GM18511 (cell line): ENCODE measurements around the gene PNPLA6.
"Not testable (repeated sequence)": the region's sequence is repeated elsewhere in the genome, so short reads cannot be mapped to it uniquely, and the experiment has no call there.

Experiments used
- ATAC-seq: cut with Tn5 transposase; IDR thresholded peaks from one replicate; pipeline ENCODE4 v1.9.1; 2021; ENCODE audit warnings: mild to moderate bottlenecking, moderate library complexity; ENCODE audit not compliant: unreplicated experiment

Gene PNPLA6

DNA sequence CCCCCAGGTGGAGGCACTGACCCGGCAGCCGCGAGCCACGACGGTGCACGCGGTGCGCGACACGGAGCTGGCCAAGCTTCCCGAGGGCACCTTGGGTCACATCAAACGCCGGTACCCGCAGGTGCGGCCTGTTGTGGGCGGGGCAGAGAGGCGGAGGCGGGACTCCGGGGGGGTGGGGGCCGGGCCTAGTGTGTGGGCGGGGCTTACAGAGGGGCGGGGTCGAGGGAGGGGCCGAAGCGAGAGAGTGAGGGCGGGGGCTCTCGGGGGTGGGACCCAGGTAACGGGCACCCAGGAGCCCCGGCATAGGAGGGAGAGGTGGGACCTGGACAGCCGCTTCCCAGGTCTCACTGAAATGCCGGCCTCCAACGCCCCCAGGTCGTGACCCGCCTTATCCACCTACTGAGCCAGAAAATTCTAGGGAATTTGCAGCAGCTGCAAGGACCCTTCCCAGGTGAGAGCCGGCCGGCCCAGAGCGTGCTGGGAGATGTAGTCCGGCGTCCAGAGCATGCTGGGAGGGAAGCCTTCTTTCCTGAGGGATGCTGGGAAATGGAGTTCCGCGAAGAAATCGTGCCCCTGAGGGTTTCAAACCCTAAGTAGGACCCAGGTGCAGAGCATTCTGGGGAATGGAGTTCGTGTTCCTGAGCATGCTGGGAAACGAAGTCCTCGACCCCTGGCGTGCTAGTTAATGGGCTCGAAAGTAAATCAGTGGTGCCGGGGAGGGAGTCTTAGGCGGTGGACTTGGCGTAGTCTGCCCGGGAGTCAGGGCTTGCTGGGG lies 15.7 kb downstream of the PNPLA6 start:
- no peak for ATAC-seq

DNA sequence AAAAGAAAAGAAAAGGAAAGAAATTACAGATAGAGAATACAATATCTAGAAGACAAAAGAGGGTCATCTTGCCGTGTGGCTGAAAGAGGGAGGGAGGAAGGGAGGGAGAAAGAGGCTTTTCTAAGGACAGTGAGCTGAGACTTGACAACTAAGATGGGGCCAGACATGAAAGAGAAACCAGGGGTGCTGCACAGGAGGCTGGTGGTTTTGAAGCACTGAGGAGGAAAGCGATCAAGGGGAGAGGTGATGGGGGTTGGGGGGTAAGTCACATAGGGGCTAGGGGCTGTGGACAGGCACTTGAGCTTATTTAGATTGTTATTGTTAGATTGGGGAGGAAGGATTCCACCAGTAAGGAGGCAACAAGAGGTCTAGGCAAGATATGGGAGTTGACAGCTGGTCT lies 17.3 kb downstream of the PNPLA6 start:
- ATAC-seq = no peak

DNA sequence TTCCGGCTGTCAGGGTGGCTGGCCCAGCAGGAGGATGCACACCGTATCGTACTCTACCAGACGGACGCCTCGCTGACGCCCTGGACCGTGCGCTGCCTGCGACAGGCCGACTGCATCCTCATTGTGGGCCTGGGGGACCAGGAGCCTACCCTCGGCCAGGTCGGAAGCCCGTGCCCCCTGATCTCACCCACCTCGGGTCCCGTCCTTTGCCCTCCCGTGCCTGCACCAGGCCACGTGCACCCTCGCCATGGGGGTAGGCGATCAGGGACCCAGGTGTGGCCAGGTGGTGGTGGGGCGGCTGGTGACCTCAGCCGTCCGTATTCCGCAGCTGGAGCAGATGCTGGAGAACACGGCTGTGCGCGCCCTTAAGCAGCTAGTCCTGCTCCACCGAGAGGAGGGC lies 19.0 kb downstream of the PNPLA6 start:
- no peak for ATAC-seq

DNA sequence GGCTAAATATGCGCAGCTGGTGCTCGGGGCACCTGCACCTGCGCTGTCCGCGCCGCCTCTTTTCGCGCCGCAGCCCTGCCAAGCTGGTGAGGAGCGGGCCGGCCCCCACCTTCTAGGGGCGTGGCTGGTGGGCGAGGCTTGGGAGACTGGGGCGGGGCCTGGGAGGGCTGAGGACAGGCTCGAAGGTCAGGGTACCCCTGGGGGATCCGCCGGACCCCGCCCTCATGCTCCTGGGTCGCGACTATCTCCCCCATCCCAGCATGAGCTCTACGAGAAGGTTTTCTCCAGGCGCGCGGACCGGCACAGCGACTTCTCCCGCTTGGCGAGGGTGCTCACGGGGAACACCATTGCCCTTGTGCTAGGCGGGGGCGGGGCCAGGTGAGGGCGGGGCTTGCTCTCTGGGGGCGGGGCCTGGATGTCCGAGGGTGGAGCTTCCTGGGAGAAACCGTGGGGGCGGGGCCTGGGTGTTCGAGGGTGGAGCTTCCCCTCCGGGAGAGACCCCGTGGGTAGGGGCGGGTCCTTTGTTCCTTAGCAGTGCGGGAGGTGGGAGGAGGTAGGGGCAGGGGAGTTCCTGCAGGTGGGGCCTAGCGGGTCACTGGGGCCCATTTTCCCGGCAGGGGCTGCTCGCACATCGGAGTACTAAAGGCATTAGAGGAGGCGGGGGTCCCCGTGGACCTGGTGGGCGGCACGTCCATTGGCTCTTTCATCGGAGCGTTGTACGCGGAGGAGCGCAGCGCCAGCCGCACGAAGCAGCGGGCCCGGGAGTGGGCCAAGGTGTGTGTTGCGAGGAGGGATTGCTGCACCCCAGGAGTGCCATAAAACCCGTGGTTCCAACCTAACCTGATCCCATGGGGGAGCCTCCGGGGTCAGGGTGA lies 19.7 kb downstream of the PNPLA6 start:
- no peak for ATAC-seq

DNA sequence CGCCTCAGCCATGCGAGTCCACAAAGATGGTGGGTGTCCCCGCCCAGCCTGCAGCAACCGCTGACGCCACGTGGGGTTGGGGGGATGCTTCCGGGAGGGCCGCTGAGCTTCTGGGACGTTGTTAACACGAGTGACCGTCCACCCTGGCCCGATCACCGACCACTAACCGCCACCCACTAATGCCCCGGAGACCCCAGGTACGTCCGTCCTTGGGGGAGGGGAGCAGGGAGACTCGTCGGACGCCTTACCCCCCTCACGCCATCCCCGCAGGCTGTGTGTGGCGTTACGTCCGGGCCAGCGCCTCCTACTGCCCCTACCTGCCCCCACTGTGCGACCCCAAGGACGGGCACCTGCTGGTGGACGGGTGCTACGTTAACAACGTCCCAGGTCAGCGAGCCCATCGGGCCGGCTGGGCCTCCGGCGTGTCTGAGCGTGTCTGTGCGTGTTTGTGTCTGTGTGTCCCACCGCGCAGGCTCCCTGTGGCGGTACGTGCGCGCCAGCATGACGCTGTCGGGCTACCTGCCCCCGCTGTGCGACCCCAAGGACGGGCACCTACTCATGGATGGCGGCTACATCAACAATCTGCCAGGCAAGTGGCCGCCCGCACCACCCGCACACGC lies 21.3 kb downstream of the PNPLA6 start:
- no peak for ATAC-seq

DNA sequence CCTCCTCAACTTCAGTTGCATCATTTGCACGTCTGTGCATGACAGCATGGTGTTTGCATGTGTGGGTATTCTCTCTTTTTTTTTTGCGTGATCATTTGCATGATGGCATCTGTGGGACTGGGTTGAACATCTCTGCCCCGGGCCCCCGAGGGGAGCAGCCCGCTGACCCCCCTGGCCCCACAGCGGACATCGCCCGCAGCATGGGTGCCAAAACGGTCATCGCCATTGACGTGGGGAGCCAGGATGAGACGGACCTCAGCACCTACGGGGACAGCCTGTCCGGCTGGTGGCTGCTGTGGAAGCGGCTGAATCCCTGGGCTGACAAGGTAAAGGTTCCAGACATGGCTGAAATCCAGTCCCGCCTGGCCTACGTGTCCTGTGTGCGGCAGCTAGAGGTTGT lies 23.1 kb downstream of the PNPLA6 start:
- ATAC-seq = no peak

DNA sequence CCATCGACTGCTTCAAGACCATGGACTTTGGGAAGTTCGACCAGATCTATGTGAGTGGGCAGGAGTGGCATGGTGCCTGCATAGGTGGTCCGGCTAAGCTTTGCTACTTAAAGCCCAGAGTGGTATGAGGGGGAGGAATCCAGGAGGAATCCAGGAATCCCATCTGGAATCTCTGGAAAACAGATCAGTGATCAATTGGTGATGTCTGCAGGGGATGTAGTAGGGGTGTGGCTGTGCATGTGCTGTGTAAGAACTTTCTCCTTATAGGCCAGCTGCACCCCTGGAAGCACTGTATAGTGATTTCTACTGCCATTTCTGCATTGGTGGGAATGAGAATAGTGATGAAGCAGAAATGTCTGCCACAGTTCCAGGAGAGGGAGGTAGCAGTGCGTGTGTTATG lies 23.6 kb downstream of the PNPLA6 start:
- no peak for ATAC-seq

DNA sequence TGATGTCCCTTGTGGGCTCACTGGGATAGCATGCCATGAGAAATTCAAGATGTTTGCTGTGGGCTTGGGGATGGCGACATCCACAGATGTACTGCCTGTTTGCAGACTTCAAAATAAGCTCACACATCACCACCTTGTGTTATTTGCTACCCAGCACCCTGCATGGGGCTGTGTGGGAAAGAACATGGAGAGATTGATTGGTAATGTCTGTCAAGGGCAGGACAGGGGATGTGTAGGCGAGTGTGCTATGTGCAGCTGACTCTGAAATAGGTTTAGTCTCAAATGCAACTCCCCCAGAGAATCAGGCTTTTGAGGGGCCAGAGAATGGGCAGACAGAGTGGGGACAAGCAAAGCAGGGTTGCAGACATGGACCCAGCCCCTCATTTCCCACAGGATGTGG lies 24.7 kb downstream of the PNPLA6 start:
- ATAC-seq = no peak

DNA sequence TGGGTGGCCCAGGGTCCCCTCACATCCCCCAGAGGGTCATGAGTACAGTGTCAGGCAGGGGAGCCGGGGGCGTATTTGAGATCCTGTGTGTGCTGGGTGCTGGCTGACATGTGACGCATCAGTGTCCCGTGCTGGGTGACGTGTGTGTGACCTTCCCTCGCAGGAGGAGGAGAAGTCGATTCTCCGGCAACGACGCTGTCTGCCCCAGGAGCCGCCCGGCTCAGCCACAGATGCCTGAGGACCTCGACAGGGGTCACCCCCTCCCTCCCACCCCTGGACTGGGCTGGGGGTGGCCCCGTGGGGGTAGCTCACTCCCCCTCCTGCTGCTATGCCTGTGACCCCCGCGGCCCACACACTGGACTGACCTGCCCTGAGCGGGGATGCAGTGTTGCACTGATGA lies 25.8 kb downstream of the PNPLA6 start:
- ATAC-seq = no peak

DNA sequence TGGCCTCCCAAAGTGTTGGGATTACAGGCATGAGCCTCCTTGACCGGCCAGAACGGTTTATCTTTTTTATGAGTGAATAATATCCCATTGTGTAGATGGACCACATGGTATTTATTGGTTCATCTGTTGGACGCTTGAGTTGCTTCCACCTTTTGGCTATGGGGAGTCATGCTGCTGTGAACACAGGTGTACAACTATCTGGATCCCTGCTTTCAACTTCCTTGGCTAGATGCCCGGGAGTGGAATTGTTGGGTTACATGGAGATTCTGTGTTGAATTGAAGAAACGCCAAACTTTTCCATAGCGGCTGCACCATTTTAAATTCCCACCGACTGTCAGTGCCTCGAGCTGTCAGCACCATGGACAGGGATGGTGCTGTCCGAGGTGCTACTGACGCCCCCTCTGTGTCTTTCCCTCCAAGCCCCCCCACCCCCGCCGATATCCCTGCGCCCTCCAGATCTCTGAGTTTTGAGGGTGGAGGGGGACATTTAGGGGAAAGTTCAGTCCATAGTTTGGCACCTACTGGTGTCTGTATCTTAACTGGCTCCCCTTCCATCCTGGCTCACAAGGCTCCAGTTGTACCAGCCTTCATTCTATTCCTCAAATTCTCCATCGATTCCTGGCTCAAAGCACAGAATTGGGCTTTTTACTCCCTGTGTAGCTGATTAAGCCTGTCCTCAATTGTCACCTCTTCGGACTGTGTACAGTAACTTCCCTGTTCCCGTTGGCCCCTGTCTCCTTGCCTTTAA lies 27.3 kb downstream of the PNPLA6 start:
- ATAC-seq = no peak

DNA sequence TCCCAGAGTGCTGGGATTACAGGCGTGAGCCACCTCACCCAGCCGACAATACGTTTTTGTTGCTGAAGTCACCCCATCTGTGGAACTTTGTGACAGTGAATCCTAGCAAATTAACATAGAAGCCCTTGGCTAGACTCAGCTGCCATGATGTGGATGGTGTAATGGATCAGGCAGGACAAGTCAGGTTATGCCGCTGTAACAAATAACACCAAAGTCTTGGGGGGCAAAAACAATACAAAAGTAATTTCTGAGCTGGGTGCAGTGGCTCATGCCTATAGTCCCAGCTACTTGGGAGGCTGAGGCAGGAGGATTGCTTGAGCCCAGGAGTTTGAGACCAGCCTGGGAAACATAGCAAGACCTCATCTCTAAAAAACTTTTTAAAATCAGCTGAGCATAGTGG lies 29.3 kb downstream of the PNPLA6 start:
- ATAC-seq = no peak

DNA sequence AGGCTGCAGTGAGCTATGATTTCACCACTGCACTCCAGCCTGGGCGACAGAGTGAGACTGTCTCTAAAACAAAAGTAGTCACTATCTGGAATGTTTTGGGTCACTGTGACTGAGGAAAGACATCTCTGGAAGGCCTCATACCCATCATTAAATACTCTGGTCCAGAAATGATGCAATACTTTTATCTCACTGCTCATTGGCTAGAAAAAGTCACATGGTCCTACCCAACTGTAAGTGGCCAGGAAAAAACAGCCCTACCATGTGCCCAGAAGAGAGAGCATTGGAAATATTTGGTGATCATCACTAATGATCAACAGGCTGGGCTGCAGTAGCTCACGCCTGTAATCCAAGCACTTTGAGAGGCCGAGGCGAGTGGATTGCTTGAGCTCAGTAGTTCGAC lies 29.8 kb downstream of the PNPLA6 start:
- no peak for ATAC-seq

DNA sequence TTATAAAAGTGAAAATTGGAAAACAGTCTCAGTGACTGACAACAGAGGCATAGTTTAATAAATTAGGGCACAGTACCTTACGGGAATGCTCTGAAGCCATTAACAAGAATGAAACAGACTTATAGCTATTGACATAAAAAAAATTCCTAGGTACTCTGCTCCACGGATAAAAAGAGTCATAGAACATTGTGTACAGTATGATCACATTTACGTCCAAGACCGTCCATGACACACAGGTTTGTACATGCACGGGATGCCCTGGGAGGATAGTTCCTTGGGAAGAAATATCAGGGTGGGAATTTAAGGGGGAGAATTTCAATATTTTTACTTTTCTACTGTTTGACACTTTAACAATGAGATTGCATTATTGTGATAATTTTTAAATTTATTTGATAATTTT lies 35.2 kb downstream of the PNPLA6 start:
- no peak for ATAC-seq

DNA sequence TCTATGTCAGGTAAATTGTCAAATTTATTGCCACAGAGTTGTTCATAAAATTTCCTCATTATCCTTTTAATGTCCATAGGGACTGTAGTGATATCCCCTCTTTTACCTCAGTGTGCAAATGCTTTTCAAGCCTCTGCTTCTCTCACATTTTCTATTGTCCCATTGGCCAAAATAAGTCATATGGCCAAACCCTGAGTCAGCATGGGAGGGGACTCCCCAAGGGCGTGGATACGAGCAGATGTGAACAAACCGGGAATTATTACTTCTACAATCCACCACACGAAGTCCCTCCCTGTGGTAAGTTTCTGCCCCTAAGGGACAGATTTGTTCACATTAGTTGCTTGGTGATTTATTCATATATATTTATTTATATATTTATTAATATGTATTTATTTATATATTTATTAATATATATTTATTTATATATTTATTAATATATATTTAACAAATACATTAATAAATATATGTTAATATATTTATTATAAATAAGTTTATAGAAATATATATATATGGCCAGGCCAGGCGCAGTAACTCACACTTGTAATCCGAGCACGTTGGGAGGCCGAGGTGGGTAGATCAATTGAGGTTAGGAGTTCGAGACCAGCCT lies 40.0 kb downstream of the PNPLA6 start:
- no peak for ATAC-seq

DNA sequence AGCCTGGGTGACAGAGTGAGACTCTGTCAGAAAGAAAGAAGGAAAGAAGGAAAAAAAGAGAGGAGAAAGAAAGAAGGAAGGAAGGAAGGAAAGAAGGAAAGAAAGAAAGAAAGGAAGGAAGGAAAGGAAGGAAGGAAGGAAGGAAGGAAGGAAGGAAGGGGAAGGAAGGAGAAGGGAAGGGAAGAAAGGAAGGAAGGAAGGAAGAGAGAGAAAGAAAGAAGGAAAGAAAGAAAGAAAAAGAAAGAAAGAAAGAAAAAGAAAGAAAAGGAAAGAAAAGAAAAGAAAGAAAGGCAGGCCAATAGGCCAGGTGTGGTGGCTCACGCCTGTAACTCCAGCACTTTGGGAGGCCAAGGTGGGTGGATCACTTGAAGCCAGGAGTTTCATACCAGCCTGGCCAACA lies 41.9 kb downstream of the PNPLA6 start:
- ATAC-seq = not testable (repeated sequence)

DNA sequence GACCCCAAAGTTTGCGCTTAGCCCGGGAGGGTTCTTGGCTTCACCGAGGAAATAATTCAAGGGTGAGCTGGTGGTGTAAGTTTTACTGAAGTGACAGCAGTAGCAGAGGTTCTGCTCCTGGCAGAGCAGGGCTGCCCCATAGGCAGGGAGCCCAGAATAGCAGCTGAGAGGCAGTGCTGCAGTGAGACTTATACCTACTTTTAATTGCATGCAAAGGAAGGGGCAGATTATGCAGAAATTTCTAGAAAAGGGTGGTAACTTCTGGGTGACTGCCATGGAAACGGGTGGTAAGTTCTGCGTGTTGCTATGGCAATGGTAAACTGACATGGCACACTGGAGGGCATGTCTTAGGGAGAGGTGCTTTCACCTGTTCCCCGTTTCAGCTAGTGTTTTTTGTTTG lies 42.6 kb downstream of the PNPLA6 start:
- ATAC-seq = no peak

DNA sequence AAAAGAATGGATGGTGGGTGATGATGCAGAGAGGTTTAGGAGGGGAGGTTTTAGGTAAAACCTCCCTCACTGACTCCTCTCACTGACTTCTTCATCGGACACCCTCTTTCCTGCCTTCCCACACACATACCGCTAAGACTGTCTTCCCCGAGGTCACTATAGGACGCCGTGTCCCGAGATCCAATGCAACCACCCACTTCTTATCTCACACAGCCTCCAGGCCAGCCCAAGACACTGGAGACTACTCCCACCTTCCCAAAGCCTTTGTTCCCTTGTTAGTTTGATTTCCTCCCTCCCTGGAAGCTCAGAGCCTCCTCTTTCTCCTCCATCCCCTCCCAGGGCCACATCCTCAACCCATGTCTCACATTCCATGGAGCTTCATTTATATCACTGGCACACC lies 43.7 kb downstream of the PNPLA6 start:
- ATAC-seq = no peak

DNA sequence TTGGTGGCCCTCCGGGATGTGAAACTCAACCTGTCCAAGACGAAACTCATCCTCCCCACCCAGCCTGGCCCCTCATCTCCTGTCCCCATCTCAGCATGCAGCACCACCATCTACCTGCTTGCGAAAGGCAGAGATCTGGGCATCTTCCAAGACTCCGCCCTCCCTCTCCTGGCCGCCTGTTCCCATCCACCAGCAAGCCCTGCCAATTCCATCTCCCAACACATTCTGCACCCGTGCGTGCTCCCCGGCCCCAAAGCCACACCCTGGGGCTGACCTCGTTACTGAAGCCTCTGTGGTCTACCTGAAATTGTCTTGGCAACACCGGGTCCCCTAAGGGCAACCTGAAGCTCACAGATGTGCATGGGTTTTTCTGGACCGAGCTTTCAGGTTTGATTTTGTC lies 46.9 kb downstream of the PNPLA6 start:
- ATAC-seq = no peak

DNA sequence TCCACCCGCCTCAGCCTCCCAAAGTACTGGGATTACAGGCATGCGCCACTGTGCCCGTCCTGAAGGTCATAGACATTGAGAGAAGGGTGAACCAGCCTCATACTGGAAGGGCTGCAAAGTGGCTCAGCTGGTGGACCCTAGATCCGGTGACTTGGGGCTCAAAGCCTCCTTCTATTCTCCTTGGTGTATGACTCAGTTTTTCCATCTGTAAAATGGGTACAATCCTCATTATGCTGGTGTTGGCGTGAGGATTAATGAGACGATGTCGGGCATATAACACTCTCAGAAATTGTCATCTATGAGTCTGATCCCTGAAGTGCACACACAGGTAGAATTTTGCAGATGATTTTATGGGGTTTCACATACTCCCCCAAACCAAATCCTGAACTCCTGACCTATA lies 54.3 kb downstream of the PNPLA6 start:
- no peak for ATAC-seq

DNA sequence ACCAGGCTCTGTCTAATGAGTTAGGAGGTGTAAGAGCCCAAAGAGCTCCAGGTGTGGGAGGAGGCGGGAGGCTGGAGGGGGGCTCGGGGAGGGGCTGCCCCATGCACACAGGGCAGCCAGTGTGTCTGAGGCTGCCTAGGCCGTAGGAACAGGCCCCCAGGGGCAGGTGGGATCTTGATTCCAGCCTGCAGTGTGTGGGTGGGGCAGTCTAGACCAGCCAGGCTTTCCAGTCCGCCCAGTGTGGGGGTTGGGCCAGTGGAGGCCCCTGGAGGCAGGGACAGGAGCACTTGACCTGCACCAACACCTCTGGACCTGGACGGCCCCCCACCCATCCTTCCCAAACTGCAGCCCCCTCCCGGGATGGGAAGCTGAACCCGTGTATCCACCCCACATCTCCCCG lies 54.7 kb downstream of the PNPLA6 start:
- no peak for ATAC-seq
